ENCODE data around the gene ITGA4.

ITGA4 gene

DNA sequence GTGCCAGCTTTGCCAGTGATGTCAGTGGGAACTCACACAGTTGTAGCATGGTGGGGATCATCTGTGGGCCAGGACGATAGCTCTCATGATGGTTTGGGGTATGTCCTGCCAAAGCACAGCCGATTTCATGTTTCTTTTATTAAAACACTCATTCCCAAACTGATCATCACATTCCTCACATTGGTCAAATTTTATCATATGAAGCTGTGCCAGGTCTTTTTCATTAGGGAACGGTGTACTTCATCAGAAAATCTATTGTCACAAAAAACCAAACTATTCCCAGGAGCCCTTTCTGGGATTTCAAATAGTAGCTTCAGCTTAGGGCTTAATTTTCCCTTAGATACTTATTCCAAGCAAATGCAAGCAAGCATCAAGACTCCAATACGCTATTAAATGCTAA is 42.0 kb downstream of the ITGA4 start:
- no peak for DNase-seq
- POLR2A ChIA-PET, result interaction anchor here (0.9 kb wide), 1 partner anchor 10 kb away, joined by 3 read pairs; no protein-coding TSS in a partner anchor
- no peaks in the 10 kb centered on the region for H3K4me1 ChIP-seq (ENCODE audit: control extremely low read depth in 1 of 4, control insufficient read depth in 4 of 4, insufficient read depth in 4 of 4, low read length in 3 of 4)
- no peaks in the 10 kb centered on the region for H3K27me3 ChIP-seq (replicated peaks in 2 of 5; ENCODE audit: control insufficient read depth in 4 of 5, insufficient read depth in 5 of 5, low read length in 4 of 5)
- H3K4me3 ChIP-seq (ENCODE audit: control insufficient read depth in 1 of 7, extremely low read depth in 1 of 7, insufficient read depth in 4 of 7, low read depth in 2 of 7, low read length in 6 of 7), result no peak overlapping the region
- no peak overlapping the region for H3K27ac ChIP-seq (ENCODE audit: insufficient read depth in 1 of 2, low read depth in 1 of 2, low read length in 2 of 2, poor library complexity in 1 of 2, severe bottlenecking in 2 of 2)
- WGBS (ENCODE audit: insufficient coverage), result 100% methylated on average over 2 of the region's 4 CpGs
- CTCF ChIA-PET, result interaction anchor here (1.2 kb wide), 1 partner anchor 15 kb away, joined by 4 read pairs; no protein-coding TSS in a partner anchor
- no peaks in the 10 kb centered on the region for H3K9me3 ChIP-seq (ENCODE audit: control extremely low read depth in 1 of 5, control insufficient read depth in 4 of 5, insufficient read depth in 2 of 5, low read depth in 1 of 5, low read length in 4 of 5)
- H3K36me3 ChIP-seq (ENCODE audit: control insufficient read depth in 4 of 4, insufficient read depth in 4 of 4, low read length in 3 of 4), result peaks cover 20 to 93% (median 64%) of the 10 kb centered on the region in 4 experiments

DNA sequence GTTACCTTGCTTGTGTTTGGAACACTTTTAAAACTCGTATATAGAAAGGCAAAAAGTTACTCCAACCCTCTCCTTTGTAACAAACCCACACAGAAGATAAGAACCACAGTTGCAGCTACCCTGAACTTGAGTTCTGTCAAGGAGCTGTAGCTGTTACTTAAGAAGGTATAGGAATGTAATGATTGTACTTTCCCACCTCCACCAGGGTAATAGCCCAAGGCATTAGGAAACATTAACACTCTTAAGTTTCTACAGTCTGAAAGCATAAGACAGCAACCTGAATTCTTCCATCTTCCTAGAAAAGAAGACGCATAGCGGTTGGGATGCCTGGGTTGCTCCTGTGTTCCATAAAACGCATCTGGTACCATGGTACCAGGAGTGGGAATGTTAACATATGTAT is 43.0 kb downstream of the ITGA4 start:
- ChIA-PET POLR2A (no interaction called here), CTCF (no interaction called here)
- no peak overlapping the region for H3K4me3 ChIP-seq (ENCODE audit: control insufficient read depth in 1 of 7, extremely low read depth in 1 of 7, insufficient read depth in 4 of 7, low read depth in 2 of 7, low read length in 6 of 7)
- no peaks in the 10 kb centered on the region for H3K9me3 ChIP-seq (ENCODE audit: control extremely low read depth in 1 of 5, control insufficient read depth in 4 of 5, insufficient read depth in 2 of 5, low read depth in 1 of 5, low read length in 4 of 5)
- 100% methylated on average over 1 of the region's 4 CpGs for WGBS (ENCODE audit: insufficient coverage)
- H3K36me3 ChIP-seq (ENCODE audit: control insufficient read depth in 4 of 4, insufficient read depth in 4 of 4, low read length in 3 of 4), result peaks cover 24 to 94% (median 66%) of the 10 kb centered on the region in 4 experiments
- H3K27ac ChIP-seq (ENCODE audit: insufficient read depth in 1 of 2, low read depth in 1 of 2, low read length in 2 of 2, poor library complexity in 1 of 2, severe bottlenecking in 2 of 2), result no peak overlapping the region
- H3K4me1 ChIP-seq (ENCODE audit: control extremely low read depth in 1 of 4, control insufficient read depth in 4 of 4, insufficient read depth in 4 of 4, low read length in 3 of 4), result no peaks in the 10 kb centered on the region
- no peaks in the 10 kb centered on the region for H3K27me3 ChIP-seq (replicated peaks in 2 of 5; ENCODE audit: control insufficient read depth in 4 of 5, insufficient read depth in 5 of 5, low read length in 4 of 5)
- DNase-seq, result no peak

DNA sequence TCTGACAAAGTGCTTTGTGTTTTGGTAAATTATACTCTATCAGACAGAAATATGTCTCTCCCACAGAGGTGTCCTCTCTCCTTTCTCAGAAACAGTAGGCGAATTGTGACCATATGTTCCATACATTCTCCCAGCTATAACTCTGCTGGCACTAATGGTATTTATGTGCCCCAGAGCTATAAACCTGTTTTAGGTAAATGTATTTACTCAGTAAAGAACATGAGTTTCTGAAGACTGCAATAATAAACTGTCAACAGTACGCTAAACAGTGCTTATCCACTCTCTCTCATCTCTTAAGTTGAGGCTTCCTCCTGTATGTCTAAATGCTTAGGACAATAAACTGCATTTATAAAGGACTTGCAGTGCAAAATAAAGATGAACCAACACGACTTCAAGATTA is 58.5 kb downstream of the ITGA4 start:
- H3K4me1 ChIP-seq (ENCODE audit: control extremely low read depth in 1 of 4, control insufficient read depth in 4 of 4, insufficient read depth in 4 of 4, low read length in 3 of 4), result peaks cover 0 to 5% (median 2%) of the 10 kb centered on the region in 4 experiments
- H3K9me3 ChIP-seq (ENCODE audit: control extremely low read depth in 1 of 5, control insufficient read depth in 4 of 5, insufficient read depth in 2 of 5, low read depth in 1 of 5, low read length in 4 of 5), result no peaks in the 10 kb centered on the region
- ChIA-PET POLR2A (no interaction called here), CTCF (interaction anchor here (1.4 to 1.5 kb wide), 2 partner anchors 19 to 31 kb away, joined by 3 read pairs; no protein-coding TSS in a partner anchor)
- no peak overlapping the region for H3K27ac ChIP-seq (ENCODE audit: insufficient read depth in 1 of 2, low read depth in 1 of 2, low read length in 2 of 2, poor library complexity in 1 of 2, severe bottlenecking in 2 of 2)
- WGBS (ENCODE audit: insufficient coverage), result no CpG with 5 or more reads among the region's 3 CpGs
- H3K27me3 ChIP-seq (replicated peaks in 2 of 5; ENCODE audit: control insufficient read depth in 4 of 5, insufficient read depth in 5 of 5, low read length in 4 of 5), result no peaks in the 10 kb centered on the region
- no peak overlapping the region for H3K4me3 ChIP-seq (ENCODE audit: control insufficient read depth in 1 of 7, extremely low read depth in 1 of 7, insufficient read depth in 4 of 7, low read depth in 2 of 7, low read length in 6 of 7)
- no peak for DNase-seq
- H3K36me3 ChIP-seq (ENCODE audit: control insufficient read depth in 4 of 4, insufficient read depth in 4 of 4, low read length in 3 of 4), result peaks cover 38 to 90% (median 65%) of the 10 kb centered on the region in 4 experiments

DNA sequence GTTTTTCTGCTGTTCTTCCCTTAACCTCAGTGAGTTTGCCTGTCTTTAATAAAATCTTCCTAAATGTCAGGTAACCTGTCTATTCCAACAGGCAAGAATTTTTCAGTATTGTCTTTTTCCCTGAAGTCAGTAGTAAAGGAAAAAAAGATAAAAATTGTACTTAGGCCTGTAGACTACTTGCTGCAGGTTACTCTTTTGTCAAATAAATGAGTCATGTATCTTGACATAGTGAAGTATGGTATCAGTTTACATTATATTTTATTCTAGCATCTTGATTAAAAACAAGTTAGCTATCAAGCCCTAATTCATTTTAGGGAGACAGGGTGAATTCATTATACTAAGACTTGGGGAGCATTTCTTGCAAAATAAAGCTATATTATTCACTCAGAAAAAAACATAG is 59.8 kb downstream of the ITGA4 start:
- H3K4me1 ChIP-seq (ENCODE audit: control extremely low read depth in 1 of 4, control insufficient read depth in 4 of 4, insufficient read depth in 4 of 4, low read length in 3 of 4), result peaks cover 0 to 5% (median 2%) of the 10 kb centered on the region in 4 experiments
- peaks cover 39 to 86% (median 63%) of the 10 kb centered on the region in 4 experiments for H3K36me3 ChIP-seq (ENCODE audit: control insufficient read depth in 4 of 4, insufficient read depth in 4 of 4, low read length in 3 of 4)
- no peak overlapping the region for H3K27ac ChIP-seq (ENCODE audit: insufficient read depth in 1 of 2, low read depth in 1 of 2, low read length in 2 of 2, poor library complexity in 1 of 2, severe bottlenecking in 2 of 2)
- CTCF ChIA-PET, result interaction anchor here (1.0 to 2.0 kb wide), 4 partner anchors 11 to 38 kb away, joined by 3 to 5 read pairs (median 4); no protein-coding TSS in a partner anchor
- H3K9me3 ChIP-seq (ENCODE audit: control extremely low read depth in 1 of 5, control insufficient read depth in 4 of 5, insufficient read depth in 2 of 5, low read depth in 1 of 5, low read length in 4 of 5), result no peaks in the 10 kb centered on the region
- no peak for DNase-seq
- no peaks in the 10 kb centered on the region for H3K27me3 ChIP-seq (replicated peaks in 2 of 5; ENCODE audit: control insufficient read depth in 4 of 5, insufficient read depth in 5 of 5, low read length in 4 of 5)
- no peak overlapping the region for H3K4me3 ChIP-seq (ENCODE audit: control insufficient read depth in 1 of 7, extremely low read depth in 1 of 7, insufficient read depth in 4 of 7, low read depth in 2 of 7, low read length in 6 of 7)
- POLR2A ChIA-PET, result no interaction called here

DNA sequence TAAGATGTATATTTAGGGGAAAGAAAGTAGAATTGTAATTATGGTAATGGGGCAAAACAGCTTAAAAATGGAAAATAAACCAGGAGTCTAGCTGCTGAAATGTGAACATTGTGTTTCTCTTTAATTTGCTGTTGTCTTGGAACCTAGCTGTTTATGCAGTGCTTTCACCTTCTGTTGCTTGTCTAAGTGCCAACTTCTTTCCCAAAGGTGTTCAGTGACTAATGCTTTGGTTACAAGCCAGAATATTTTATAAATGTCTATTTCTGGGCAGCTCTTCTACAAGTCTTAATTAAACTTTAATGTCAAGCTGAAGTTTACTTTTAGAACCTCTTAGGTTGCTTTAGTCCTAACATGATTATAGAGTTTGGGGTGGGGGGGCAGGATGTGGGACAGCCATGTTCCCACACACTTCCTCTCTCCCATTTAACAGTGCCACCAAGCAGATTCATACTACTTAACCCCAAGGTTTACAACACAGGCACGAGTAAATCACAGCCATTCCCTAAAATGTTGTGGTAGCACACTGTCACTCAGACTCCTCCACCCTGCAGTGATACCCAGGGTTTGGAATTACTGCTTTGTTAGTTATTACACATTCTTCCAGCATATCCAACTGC is 60.6 kb downstream of the ITGA4 start:
- no peak overlapping the region for H3K27ac ChIP-seq (ENCODE audit: insufficient read depth in 1 of 2, low read depth in 1 of 2, low read length in 2 of 2, poor library complexity in 1 of 2, severe bottlenecking in 2 of 2)
- peaks cover 43 to 86% (median 62%) of the 10 kb centered on the region in 4 experiments for H3K36me3 ChIP-seq (ENCODE audit: control insufficient read depth in 4 of 4, insufficient read depth in 4 of 4, low read length in 3 of 4)
- CTCF ChIA-PET, result interaction anchor here (1.5 to 2.0 kb wide), 3 partner anchors 12 to 23 kb away, joined by 4 to 5 read pairs (median 4); no protein-coding TSS in a partner anchor
- peaks cover 0 to 5% (median 2%) of the 10 kb centered on the region in 4 experiments for H3K4me1 ChIP-seq (ENCODE audit: control extremely low read depth in 1 of 4, control insufficient read depth in 4 of 4, insufficient read depth in 4 of 4, low read length in 3 of 4)
- POLR2A ChIA-PET, result no interaction called here
- no peaks in the 10 kb centered on the region for H3K9me3 ChIP-seq (ENCODE audit: control extremely low read depth in 1 of 5, control insufficient read depth in 4 of 5, insufficient read depth in 2 of 5, low read depth in 1 of 5, low read length in 4 of 5)
- no peaks in the 10 kb centered on the region for H3K27me3 ChIP-seq (replicated peaks in 2 of 5; ENCODE audit: control insufficient read depth in 4 of 5, insufficient read depth in 5 of 5, low read length in 4 of 5)
- DNase-seq, result no peak
- 14% methylated on average over 1 of the region's 1 CpG for WGBS (ENCODE audit: insufficient coverage)
- H3K4me3 ChIP-seq (ENCODE audit: control insufficient read depth in 1 of 7, extremely low read depth in 1 of 7, insufficient read depth in 4 of 7, low read depth in 2 of 7, low read length in 6 of 7), result no peak overlapping the region

DNA sequence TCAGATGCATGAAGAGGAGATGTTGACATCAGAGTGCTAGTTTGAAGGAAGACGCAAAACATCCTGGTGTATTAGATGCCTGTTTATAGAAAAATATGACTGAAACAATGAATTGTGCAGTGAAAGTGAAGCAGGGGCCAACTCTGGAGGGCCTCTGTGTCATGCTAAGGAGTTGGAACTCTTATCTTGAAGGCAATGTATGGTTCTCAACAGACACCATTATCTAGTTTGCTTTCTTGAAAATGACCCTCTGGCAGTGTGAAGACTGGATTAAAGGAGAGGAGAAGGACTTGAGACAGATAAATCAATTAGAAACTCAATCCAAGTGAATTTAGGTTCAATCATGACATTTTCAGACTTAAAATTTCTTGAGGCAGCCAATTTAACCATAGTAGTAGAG is 63.1 kb downstream of the ITGA4 start:
- 100% methylated on average over 1 of the region's 1 CpG for WGBS (ENCODE audit: insufficient coverage)
- Histone ChIP-seq H3K4me3 (ENCODE audit: control insufficient read depth in 1 of 7, extremely low read depth in 1 of 7, insufficient read depth in 4 of 7, low read depth in 2 of 7, low read length in 6 of 7) (no peak overlapping the region), H3K4me1 (ENCODE audit: control extremely low read depth in 1 of 4, control insufficient read depth in 4 of 4, insufficient read depth in 4 of 4, low read length in 3 of 4) (peaks cover 0 to 5% (median 2%) of the 10 kb centered on the region in 4 experiments), H3K36me3 (ENCODE audit: control insufficient read depth in 4 of 4, insufficient read depth in 4 of 4, low read length in 3 of 4) (peaks cover 34 to 86% (median 59%) of the 10 kb centered on the region in 4 experiments), H3K9me3 (ENCODE audit: control extremely low read depth in 1 of 5, control insufficient read depth in 4 of 5, insufficient read depth in 2 of 5, low read depth in 1 of 5, low read length in 4 of 5) (no peaks in the 10 kb centered on the region), H3K27ac (ENCODE audit: insufficient read depth in 1 of 2, low read depth in 1 of 2, low read length in 2 of 2, poor library complexity in 1 of 2, severe bottlenecking in 2 of 2) (no peak overlapping the region), H3K27me3 (replicated peaks in 2 of 5; ENCODE audit: control insufficient read depth in 4 of 5, insufficient read depth in 5 of 5, low read length in 4 of 5) (no peaks in the 10 kb centered on the region)
- ChIA-PET CTCF (no interaction called here), POLR2A (no interaction called here)
- no peak for DNase-seq

DNA sequence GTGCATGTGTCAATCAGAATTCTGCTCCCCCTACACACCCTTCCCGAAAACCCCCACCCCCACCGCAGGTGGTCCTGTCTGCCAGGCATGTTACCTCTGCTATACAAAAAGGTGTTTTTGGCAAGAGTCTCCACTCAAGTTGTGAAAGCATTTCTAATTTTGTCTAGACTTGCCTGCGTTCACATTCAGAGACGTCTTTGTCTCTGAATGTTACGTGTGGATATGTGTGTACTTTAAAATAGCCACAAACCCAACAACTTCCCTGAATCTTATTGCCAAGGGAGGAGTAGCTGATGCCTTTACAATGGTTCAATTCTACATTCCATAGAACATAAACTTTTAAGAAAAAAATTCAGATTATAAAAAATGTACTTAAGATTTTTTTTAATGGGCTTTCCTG is 66.6 kb downstream of the ITGA4 start:
- no peaks in the 10 kb centered on the region for H3K4me1 ChIP-seq (ENCODE audit: control extremely low read depth in 1 of 4, control insufficient read depth in 4 of 4, insufficient read depth in 4 of 4, low read length in 3 of 4)
- H3K9me3 ChIP-seq (ENCODE audit: control extremely low read depth in 1 of 5, control insufficient read depth in 4 of 5, insufficient read depth in 2 of 5, low read depth in 1 of 5, low read length in 4 of 5), result no peaks in the 10 kb centered on the region
- WGBS (ENCODE audit: insufficient coverage), result no CpG with 5 or more reads among the region's 5 CpGs
- no peaks in the 10 kb centered on the region for H3K27me3 ChIP-seq (replicated peaks in 2 of 5; ENCODE audit: control insufficient read depth in 4 of 5, insufficient read depth in 5 of 5, low read length in 4 of 5)
- CTCF ChIA-PET, result interaction anchor here (1.2 kb wide), 1 partner anchor 10 kb away, joined by 3 read pairs; no protein-coding TSS in a partner anchor
- no peak overlapping the region for H3K27ac ChIP-seq (ENCODE audit: insufficient read depth in 1 of 2, low read depth in 1 of 2, low read length in 2 of 2, poor library complexity in 1 of 2, severe bottlenecking in 2 of 2)
- no peak overlapping the region for H3K4me3 ChIP-seq (ENCODE audit: control insufficient read depth in 1 of 7, extremely low read depth in 1 of 7, insufficient read depth in 4 of 7, low read depth in 2 of 7, low read length in 6 of 7)
- POLR2A ChIA-PET, result no interaction called here
- DNase-seq, result no peak
- peaks cover 43 to 91% (median 66%) of the 10 kb centered on the region in 4 experiments for H3K36me3 ChIP-seq (ENCODE audit: control insufficient read depth in 4 of 4, insufficient read depth in 4 of 4, low read length in 3 of 4)

All from common myeloid progenitor, CD34-positive (primary cell).